HG02943 (cell line): ENCODE results near the gene PPCS.

Source experiments
- ATAC-seq: cut with Tn5 transposase; IDR thresholded peaks from one replicate; pipeline ENCODE4 v1.9.1; 2021; ENCODE audit warnings: mild to moderate bottlenecking, low read depth, moderate library complexity; ENCODE audit not compliant: unreplicated experiment

The PPCS gene

GRCh38 chr1:42456010-42456753 lies at the start of gene PPCS, which contains the start of gene ZMYND12:
Gene PPCS, plus strand, starts transcription at chr1:42456543. Its CDS starts 23 bp downstream, at chr1:42456566.
Gene ZMYND12, minus strand, starts transcription at chr1:42456022. Its CDS starts 25 bp downstream, at chr1:42455997.
- peak; percentile 72 for ATAC-seq

GRCh38 chr1:42414551-42415496 lies 41.5 kb upstream of the PPCS start:
- ATAC-seq, result no peak

- no peak for ATAC-seq
Measured at GRCh38 chr1:42417166-42417565, 39.2 kb upstream of the PPCS start.

GRCh38 chr1:42418516-42418915 lies 37.8 kb upstream of the PPCS start:
- ATAC-seq, result no peak

- ATAC-seq, result no peak
Measured at GRCh38 chr1:42419126-42419821, 37.1 kb upstream of the PPCS start.

GRCh38 chr1:42420121-42420520 lies 36.2 kb upstream of the PPCS start:
- no peak for ATAC-seq

- ATAC-seq, result no peak
Measured at GRCh38 chr1:42420911-42421585, 35.3 kb upstream of the PPCS start.

- no peak for ATAC-seq
Measured at GRCh38 chr1:42422737-42423136, 33.6 kb upstream of the PPCS start.

GRCh38 chr1:42423681-42424080 lies 32.7 kb upstream of the PPCS start:
- ATAC-seq, result no peak

GRCh38 chr1:42424201-42424600 lies 32.1 kb upstream of the PPCS start:
- no peak for ATAC-seq

GRCh38 chr1:42427240-42427639 lies 29.1 kb upstream of the PPCS start:
- ATAC-seq, result no peak

GRCh38 chr1:42429603-42430002 lies 26.7 kb upstream of the PPCS start:
- ATAC-seq, result no peak

GRCh38 chr1:42430286-42431135 lies 25.8 kb upstream of the PPCS start:
- ATAC-seq, result no peak

GRCh38 chr1:42431514-42431913 lies 24.8 kb upstream of the PPCS start:
- ATAC-seq, result no peak

- ATAC-seq, result no peak
Measured at GRCh38 chr1:42432714-42433113, 23.6 kb upstream of the PPCS start.

GRCh38 chr1:42433369-42433768 lies 23.0 kb upstream of the PPCS start:
- ATAC-seq, result no peak

- ATAC-seq, result no peak
Measured at GRCh38 chr1:42434340-42434739, 22.0 kb upstream of the PPCS start.

GRCh38 chr1:42439940-42440339 lies 16.4 kb upstream of the PPCS start:
- ATAC-seq, result no peak

- no peak for ATAC-seq
Measured at GRCh38 chr1:42442662-42443061, 13.7 kb upstream of the PPCS start.
